ENCODE results near the gene SIRT7. TPM values are rescaled to one million over a fixed set of nuclear protein-coding genes. Genes with fewer than 3 reads are reported as not detected.

SIRT7 gene
- total and polyA plus RNA-seq, 2 donors from 2014 or later: 17.4 to 25.2 TPM

DNA sequence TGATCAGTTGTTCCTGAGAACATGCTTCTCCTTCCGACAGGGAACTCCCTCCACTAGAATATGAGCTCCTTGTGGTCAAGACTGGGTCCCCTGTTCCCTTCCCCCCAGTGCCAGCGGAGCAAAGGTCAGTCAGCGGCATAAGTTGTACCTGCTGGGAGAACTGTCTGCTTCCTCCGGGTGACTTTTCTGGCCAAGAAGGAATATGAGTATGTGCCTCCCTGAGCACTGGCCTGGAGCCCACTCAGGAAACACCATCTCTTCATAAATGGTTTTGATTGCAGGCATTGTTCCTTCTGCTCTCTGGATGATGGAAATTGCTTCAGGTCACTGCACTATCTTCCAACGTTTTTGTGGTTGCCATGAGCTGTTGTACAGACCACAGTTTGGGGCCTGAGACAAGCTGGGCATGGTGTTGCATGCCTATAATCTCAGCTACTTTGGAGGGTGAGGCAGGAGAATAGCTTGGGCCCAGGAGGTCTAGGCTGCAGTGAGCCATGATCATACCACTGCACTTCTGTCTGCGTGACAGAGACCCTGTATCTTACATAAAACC, 54.8 kb downstream of the SIRT7 start:
- peak overlapping the region in 1 of 2 donors; percentile 41 for H3K27ac ChIP-seq (ENCODE audit: low read depth in 2 of 2, low read length in 2 of 2)
- FAIRE-seq: no peak
- no peak for DNase-seq
- TF ChIP-seq, protein P1, sequence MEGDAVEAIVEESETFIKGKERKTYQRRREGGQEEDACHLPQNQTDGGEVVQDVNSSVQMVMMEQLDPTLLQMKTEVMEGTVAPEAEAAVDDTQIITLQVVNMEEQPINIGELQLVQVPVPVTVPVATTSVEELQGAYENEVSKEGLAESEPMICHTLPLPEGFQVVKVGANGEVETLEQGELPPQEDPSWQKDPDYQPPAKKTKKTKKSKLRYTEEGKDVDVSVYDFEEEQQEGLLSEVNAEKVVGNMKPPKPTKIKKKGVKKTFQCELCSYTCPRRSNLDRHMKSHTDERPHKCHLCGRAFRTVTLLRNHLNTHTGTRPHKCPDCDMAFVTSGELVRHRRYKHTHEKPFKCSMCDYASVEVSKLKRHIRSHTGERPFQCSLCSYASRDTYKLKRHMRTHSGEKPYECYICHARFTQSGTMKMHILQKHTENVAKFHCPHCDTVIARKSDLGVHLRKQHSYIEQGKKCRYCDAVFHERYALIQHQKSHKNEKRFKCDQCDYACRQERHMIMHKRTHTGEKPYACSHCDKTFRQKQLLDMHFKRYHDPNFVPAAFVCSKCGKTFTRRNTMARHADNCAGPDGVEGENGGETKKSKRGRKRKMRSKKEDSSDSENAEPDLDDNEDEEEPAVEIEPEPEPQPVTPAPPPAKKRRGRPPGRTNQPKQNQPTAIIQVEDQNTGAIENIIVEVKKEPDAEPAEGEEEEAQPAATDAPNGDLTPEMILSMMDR (IDR thresholded peaks at IDR 0.05; ENCODE audit: borderline replicate concordance, extremely low read depth, insufficient read depth): no peak
- peaks cover 0 to 51% (median 38%) of the 10 kb centered on the region in 3 donors for H3K4me1 ChIP-seq (ENCODE audit: control insufficient read depth in 2 of 3, insufficient read depth in 2 of 3, low read depth in 1 of 3, low read length in 3 of 3)
- no peaks in the 10 kb centered on the region for H3K9me3 ChIP-seq (ENCODE audit: control insufficient read depth in 2 of 3, insufficient read depth in 1 of 3, low read length in 3 of 3)
- H3K36me3 ChIP-seq (ENCODE audit: control insufficient read depth in 2 of 3, insufficient read depth in 3 of 3, low read length in 3 of 3): peaks cover 0 to 5% (median 4%) of the 10 kb centered on the region in 3 donors
- intact Hi-C loops (cut with DNase I): no loop called here
- no peak overlapping the region for H3K4me3 ChIP-seq (ENCODE audit: low read length in 3 of 3)
- no peaks in the 10 kb centered on the region for H3K27me3 ChIP-seq (ENCODE audit: control insufficient read depth, insufficient read depth, low read length)
- no peak overlapping the region for H3K9ac ChIP-seq (ENCODE audit: low read length in 3 of 3)

Other genes with a start within 250 kb of the SIRT7 start
- gene ARL16, start 234.4 kb downstream of the SIRT7 start, total RNA-seq: 34.7 TPM
- 76.1 TPM for gene ARL16, start 234.4 kb downstream of the SIRT7 start, polyA plus RNA-seq (ENCODE audit: insufficient read depth, low read depth, low replicate concordance)
- 95.3 TPM for gene HGS, start 234.2 kb downstream of the SIRT7 start, total RNA-seq
- 85.5 TPM for gene HGS, start 234.2 kb downstream of the SIRT7 start, polyA plus RNA-seq (ENCODE audit: insufficient read depth, low read depth, low replicate concordance)
- gene MRPL12, start 214.8 kb downstream of the SIRT7 start, total RNA-seq: 52.4 TPM
- gene MRPL12, start 214.8 kb downstream of the SIRT7 start, polyA plus RNA-seq (ENCODE audit: insufficient read depth, low read depth, low replicate concordance): 251 TPM
- 19.9 TPM for gene SLC25A10, start 205.9 kb downstream of the SIRT7 start, total RNA-seq
- gene SLC25A10, start 205.9 kb downstream of the SIRT7 start, polyA plus RNA-seq (ENCODE audit: insufficient read depth, low read depth, low replicate concordance): 94.5 TPM
- gene GCGR, start 114.0 kb downstream of the SIRT7 start, total RNA-seq: 9.3 TPM
- 37.2 TPM for gene GCGR, start 114.0 kb downstream of the SIRT7 start, polyA plus RNA-seq (ENCODE audit: insufficient read depth, low read depth, low replicate concordance)
- 88.3 TPM for gene MCRIP1, start 84.9 kb downstream of the SIRT7 start, total RNA-seq
- gene MCRIP1, start 84.9 kb downstream of the SIRT7 start, polyA plus RNA-seq (ENCODE audit: insufficient read depth, low read depth, low replicate concordance): 151 TPM
- not detected for gene PPP1R27, start 83.1 kb downstream of the SIRT7 start, total RNA-seq
- not detected for gene PPP1R27, start 83.1 kb downstream of the SIRT7 start, polyA plus RNA-seq (ENCODE audit: insufficient read depth, low read depth, low replicate concordance)
- 482 TPM for gene P4HB, start 57.6 kb downstream of the SIRT7 start, total RNA-seq
- gene P4HB, start 57.6 kb downstream of the SIRT7 start, polyA plus RNA-seq (ENCODE audit: insufficient read depth, low read depth, low replicate concordance): 411 TPM
- 453 TPM for gene ARHGDIA, start 46.8 kb downstream of the SIRT7 start, total RNA-seq
- 424 TPM for gene ARHGDIA, start 46.8 kb downstream of the SIRT7 start, polyA plus RNA-seq (ENCODE audit: insufficient read depth, low read depth, low replicate concordance)
- gene ALYREF, start 26.6 kb downstream of the SIRT7 start, total RNA-seq: 59.3 TPM
- gene ALYREF, start 26.6 kb downstream of the SIRT7 start, polyA plus RNA-seq (ENCODE audit: insufficient read depth, low read depth, low replicate concordance): 45.3 TPM
- 88.6 TPM for gene ANAPC11, start 26.5 kb downstream of the SIRT7 start, total RNA-seq
- 220 TPM for gene ANAPC11, start 26.5 kb downstream of the SIRT7 start, polyA plus RNA-seq (ENCODE audit: insufficient read depth, low read depth, low replicate concordance)
- 0.66 TPM for gene NPB, start 15.9 kb downstream of the SIRT7 start, total RNA-seq
- 1.4 TPM for gene NPB, start 15.9 kb downstream of the SIRT7 start, polyA plus RNA-seq (ENCODE audit: insufficient read depth, low read depth, low replicate concordance)
- gene PCYT2, start 6.8 kb downstream of the SIRT7 start, total RNA-seq: 28.4 TPM
- gene PCYT2, start 6.8 kb downstream of the SIRT7 start, polyA plus RNA-seq (ENCODE audit: insufficient read depth, low read depth, low replicate concordance): 104 TPM
- gene MAFG, start 9.6 kb upstream of the SIRT7 start, total RNA-seq: 18.2 TPM
- gene MAFG, start 9.6 kb upstream of the SIRT7 start, polyA plus RNA-seq (ENCODE audit: insufficient read depth, low read depth, low replicate concordance): 8.3 TPM
- 14.2 TPM for gene PYCR1, start 19.1 kb upstream of the SIRT7 start, total RNA-seq
- 7.9 TPM for gene PYCR1, start 19.1 kb upstream of the SIRT7 start, polyA plus RNA-seq (ENCODE audit: insufficient read depth, low read depth, low replicate concordance)
- not detected for gene MYADML2, start 29.1 kb upstream of the SIRT7 start, total RNA-seq
- gene MYADML2, start 29.1 kb upstream of the SIRT7 start, polyA plus RNA-seq (ENCODE audit: insufficient read depth, low read depth, low replicate concordance): not detected
- gene NOTUM, start 43.0 kb upstream of the SIRT7 start, total RNA-seq: not detected
- gene NOTUM, start 43.0 kb upstream of the SIRT7 start, polyA plus RNA-seq (ENCODE audit: insufficient read depth, low read depth, low replicate concordance): not detected
- gene ASPSCR1, start 59.5 kb upstream of the SIRT7 start, total RNA-seq: 35.2 TPM
- gene ASPSCR1, start 59.5 kb upstream of the SIRT7 start, polyA plus RNA-seq (ENCODE audit: insufficient read depth, low read depth, low replicate concordance): 57.5 TPM
- 36.9 TPM for gene CENPX, start 104.7 kb upstream of the SIRT7 start, total RNA-seq
- 93.2 TPM for gene CENPX, start 104.7 kb upstream of the SIRT7 start, polyA plus RNA-seq (ENCODE audit: insufficient read depth, low read depth, low replicate concordance)
- gene LRRC45, start 105.1 kb upstream of the SIRT7 start, total RNA-seq: 9.9 TPM
- 9.9 TPM for gene LRRC45, start 105.1 kb upstream of the SIRT7 start, polyA plus RNA-seq (ENCODE audit: insufficient read depth, low read depth, low replicate concordance)
- gene RAC3, start 113.5 kb upstream of the SIRT7 start, total RNA-seq: 2.6 TPM
- gene RAC3, start 113.5 kb upstream of the SIRT7 start, polyA plus RNA-seq (ENCODE audit: insufficient read depth, low read depth, low replicate concordance): 13.1 TPM
- gene DCXR, start 119.5 kb upstream of the SIRT7 start, total RNA-seq: 102 TPM
- gene DCXR, start 119.5 kb upstream of the SIRT7 start, polyA plus RNA-seq (ENCODE audit: insufficient read depth, low read depth, low replicate concordance): 551 TPM
- gene RFNG, start 133.6 kb upstream of the SIRT7 start, total RNA-seq: 29.8 TPM
- gene RFNG, start 133.6 kb upstream of the SIRT7 start, polyA plus RNA-seq (ENCODE audit: insufficient read depth, low read depth, low replicate concordance): 47.3 TPM
- 99.3 TPM for gene GPS1, start 133.7 kb upstream of the SIRT7 start, total RNA-seq
- 149 TPM for gene GPS1, start 133.7 kb upstream of the SIRT7 start, polyA plus RNA-seq (ENCODE audit: insufficient read depth, low read depth, low replicate concordance)
- gene DUS1L, start 147.6 kb upstream of the SIRT7 start, total RNA-seq: 84.8 TPM
- gene DUS1L, start 147.6 kb upstream of the SIRT7 start, polyA plus RNA-seq (ENCODE audit: insufficient read depth, low read depth, low replicate concordance): 102 TPM
- 43.3 TPM for gene FASN, start 180.1 kb upstream of the SIRT7 start, total RNA-seq
- gene FASN, start 180.1 kb upstream of the SIRT7 start, polyA plus RNA-seq (ENCODE audit: insufficient read depth, low read depth, low replicate concordance): 13.6 TPM

Measured in kidney (tissue), 14 donors.